Stimulated activated CD8-positive, alpha-beta memory T cell treated with anti-CD3 and anti-CD28 coated beads, Interleukin-15, amount 100 ng/mL, for 48 hours (primary cell): ENCODE measurements around the gene RAPGEF3.
A peak's percentile ranks its signal among the peaks of the same experiment; 100 is the strongest.

Experiments
- DNase-seq, 2 donors: peaks; one replicate each; pipeline ENCODE4 v3.0.0-alpha.2; 2020; ENCODE audit warnings: low read depth in 2 of 2

Gene RAPGEF3

GRCh38 chr12:47789712-47790489 lies 31.2 kb upstream of the RAPGEF3 start:
- DNase-seq = no peak

- no peak for DNase-seq
Observed at GRCh38 chr12:47789141-47789540, 30.5 kb upstream of the RAPGEF3 start.

- DNase-seq = no peak
Observed at GRCh38 chr12:47787596-47788319, 29.1 kb upstream of the RAPGEF3 start.

- DNase-seq = no peak
Observed at GRCh38 chr12:47786662-47787280, 28.1 kb upstream of the RAPGEF3 start.

GRCh38 chr12:47785887-47786661 lies 27.4 kb upstream of the RAPGEF3 start:
- no peak for DNase-seq

GRCh38 chr12:47785036-47785886 lies 26.6 kb upstream of the RAPGEF3 start:
- no peak for DNase-seq

GRCh38 chr12:47783821-47784819 lies 25.4 kb upstream of the RAPGEF3 start:
- no peak for DNase-seq

- no peak for DNase-seq
Observed at GRCh38 chr12:47783024-47783755, 24.5 kb upstream of the RAPGEF3 start.

- no peak for DNase-seq
Observed at GRCh38 chr12:47782372-47782770, 23.7 kb upstream of the RAPGEF3 start.

GRCh38 chr12:47781479-47782371 lies 23.0 kb upstream of the RAPGEF3 start:
- no peak for DNase-seq

GRCh38 chr12:47779943-47780504 lies 21.3 kb upstream of the RAPGEF3 start:
- no peak for DNase-seq

GRCh38 chr12:47779301-47779942 lies 20.7 kb upstream of the RAPGEF3 start:
- DNase-seq = peak; percentile 80 to 81

- no peak for DNase-seq
Observed at GRCh38 chr12:47778881-47779280, 20.2 kb upstream of the RAPGEF3 start.

- no peak for DNase-seq
Observed at GRCh38 chr12:47777741-47778558, 19.3 kb upstream of the RAPGEF3 start.

- no peak for DNase-seq
Observed at GRCh38 chr12:47777151-47777550, 18.5 kb upstream of the RAPGEF3 start.

- DNase-seq = no peak
Observed at GRCh38 chr12:47776471-47777143, 17.9 kb upstream of the RAPGEF3 start.
